CD14-positive monocyte (primary cell): ENCODE results near the gene DNAJC11. TPM values are rescaled to one million over a fixed set of nuclear protein-coding genes. Genes with fewer than 3 reads are reported as not detected.

ENCODE experiments used
- DNase-seq, 3 donors: peaks; one replicate each; pipeline ENCODE4 v3.0.0-alpha.2; 2011 to 2022
- H2AFZ ChIP-seq: 2 replicates; pipeline ENCODE4 v1.6.0; 2012; ENCODE audit warnings: mild to moderate bottlenecking, low read depth, low read length, inconsistent platforms; ENCODE audit not compliant: insufficient read depth, poor library complexity, severe bottlenecking
- H3K27ac ChIP-seq, 2 donors: 1 replicate in 1 of 2; 2 replicates in 1 of 2; pipeline ENCODE4 v1.5.1; 2012 to 2013; ENCODE audit warnings: low read length in 2 of 2, control low read depth in 1 of 2, inconsistent platforms in 1 of 2, low read depth in 1 of 2, mild to moderate bottlenecking in 1 of 2
- H3K27me3 ChIP-seq, 2 donors: one replicate each; pipeline versions ENCODE4 v1.6.0 to v1.6.1; 2011 to 2013; ENCODE audit warnings: low read length in 2 of 2; ENCODE audit not compliant: control insufficient read depth in 2 of 2, insufficient read depth in 2 of 2
- H3K36me3 ChIP-seq, 2 donors: replicated peaks in 1 of 2; 1 replicate in 1 of 2; 2 replicates in 1 of 2; pipeline versions ENCODE4 v1.5.1 to v1.6.1; 2012 to 2013; ENCODE audit warnings: low read length in 2 of 2, control low read depth in 1 of 2, inconsistent platforms in 1 of 2, mild to moderate bottlenecking in 1 of 2; ENCODE audit not compliant: insufficient read depth in 2 of 2, control insufficient read depth in 1 of 2
- H3K4me1 ChIP-seq, 2 donors: 1 replicate in 1 of 2; 2 replicates in 1 of 2; pipeline versions ENCODE4 v1.5.1 to v1.6.1; 2012 to 2013; ENCODE audit warnings: low read length in 2 of 2, control low read depth in 1 of 2, inconsistent platforms in 1 of 2, mild to moderate bottlenecking in 1 of 2, moderate library complexity in 1 of 2; ENCODE audit not compliant: insufficient read depth in 2 of 2, control insufficient read depth in 1 of 2
- H3K4me2 ChIP-seq: replicated peaks from 2 replicates; pipeline ENCODE3; 2012; ENCODE audit warnings: low read length, moderate library complexity, mild to moderate bottlenecking; ENCODE audit not compliant: poor library complexity, severe bottlenecking; ENCODE audit errors: extremely low read depth
- H3K4me3 ChIP-seq, 3 experiments: fragments of 200-600 bp in 1 of 3; sonication (generic) in 1 of 3; replicated peaks in 1 of 3; 1 replicate in 2 of 3; 2 replicates in 1 of 3; pipeline ENCODE4 v1.5.1; 2011 to 2013; ENCODE audit warnings: low read length in 3 of 3, mild to moderate bottlenecking in 3 of 3, control low read depth in 2 of 3, low read depth in 2 of 3, inconsistent platforms in 1 of 3, moderate library complexity in 1 of 3
- H3K79me2 ChIP-seq: 2 replicates; pipeline ENCODE4 v1.6.0; 2012; ENCODE audit warnings: mild to moderate bottlenecking, control low read depth, inconsistent platforms, low read length, moderate library complexity; ENCODE audit not compliant: insufficient read depth
- H3K9ac ChIP-seq: 2 replicates; pipeline ENCODE4 v1.6.0; 2017; ENCODE audit warnings: low read length, mild to moderate bottlenecking; ENCODE audit not compliant: insufficient read depth, poor library complexity, severe bottlenecking
- H3K9me3 ChIP-seq, 2 donors: replicated peaks in 1 of 2; 1 replicate in 1 of 2; 2 replicates in 1 of 2; pipeline versions ENCODE4 v1.5.1 to v1.6.1; 2012 to 2013; ENCODE audit warnings: low read length in 2 of 2, control low read depth in 1 of 2; ENCODE audit not compliant: control insufficient read depth in 1 of 2, insufficient read depth in 1 of 2
- H4K20me1 ChIP-seq: 2 replicates; pipeline ENCODE4 v1.6.0; 2012; ENCODE audit warnings: mild to moderate bottlenecking, low read length, control low read depth, moderate library complexity; ENCODE audit not compliant: insufficient read depth
- H3K27ac Mint-ChIP-seq, 7 donors: one replicate each; pipeline ENCODE4 v1.8.0; 2020; ENCODE audit warnings: mild to moderate bottlenecking in 7 of 7, mixed read lengths in 7 of 7, moderate library complexity in 6 of 7, inconsistent platforms in 2 of 7
- H3K27me3 Mint-ChIP-seq, 3 donors: one replicate each; pipeline ENCODE4 v1.8.0; 2021 to 2022; ENCODE audit warnings: low read depth in 3 of 3, mild to moderate bottlenecking in 3 of 3, mixed read lengths in 3 of 3, moderate library complexity in 3 of 3, inconsistent platforms in 1 of 3
- H3K36me3 Mint-ChIP-seq, 2 donors: one replicate each; pipeline ENCODE4 v1.8.0; 2020; ENCODE audit warnings: mixed read lengths in 2 of 2, inconsistent platforms in 1 of 2, mild to moderate bottlenecking in 1 of 2
- H3K4me1 Mint-ChIP-seq: one replicate; pipeline ENCODE4 v1.8.0; 2020; ENCODE audit warnings: mild to moderate bottlenecking, mixed read lengths
- H3K4me3 Mint-ChIP-seq, 2 donors: one replicate each; pipeline ENCODE4 v1.8.0; 2020; ENCODE audit warnings: mild to moderate bottlenecking in 2 of 2, mixed read lengths in 2 of 2, moderate library complexity in 1 of 2
- H3K9me3 Mint-ChIP-seq, 7 donors: one replicate each; pipeline ENCODE4 v1.8.0; 2020 to 2022; ENCODE audit warnings: mixed read lengths in 7 of 7, mild to moderate bottlenecking in 6 of 7, moderate library complexity in 6 of 7, inconsistent platforms in 2 of 7
- CTCF ChIP-seq: fragments of 200-600 bp; IDR thresholded peaks from one replicate; pipeline ENCODE4 v1.8.0; 2022; ENCODE audit warnings: antibody characterized with exemption, mild to moderate bottlenecking
- WGBS: methylation state at CpG from one replicate; pipeline ENCODE4 v1.1.5; 2013; ENCODE audit warnings: missing lambda C conversion rate; ENCODE audit not compliant: insufficient coverage; 5-methylcytosine and 5-hydroxymethylcytosine counted together
- intact Hi-C, 2 donors: fragments of 100-400 bp; cut with micrococcal nuclease; formaldehyde crosslinking; loops; one replicate each; pipeline versions ENCODE4 v1.15.0 to v1.15.1; 2023
- polyA plus RNA-seq, 3 donors: library from polyadenylated mRNA; depleted of rRNA in 1 of 3; unstranded in 2 of 3; stranded (reverse) in 1 of 3; fragments of 300-500 nt in 2 of 3; fragments of >200 nt in 1 of 3; fragmentation: Illumina TruSeq in 2 of 3; gene quantifications; 1 replicate in 2 of 3; 2 replicates in 1 of 3; pipeline ENCODE4 v1.2.3, GENCODE V29; 2012 to 2021

DNAJC11 gene
- polyA plus RNA-seq, 3 donors, result 9.7 to 19.9 (median 15.8) TPM

GRCh38 chr1:6690186-6690585 lies 11.4 kb downstream of the DNAJC11 start:
- no peak overlapping the region for H3K27ac Mint-ChIP-seq
- Histone ChIP-seq H3K27ac (no peak overlapping the region), H2AFZ (no peak overlapping the region), H3K4me3 (no peak overlapping the region), H3K27me3 (no peaks in the 10 kb centered on the region), H3K4me1 (no peaks in the 10 kb centered on the region), H4K20me1 (peaks cover 39% of the 10 kb centered on the region), H3K9ac (no peak overlapping the region), H3K36me3 (peaks cover 0 to 4% of the 10 kb centered on the region in 2 donors), H3K4me2 (no peak overlapping the region), H3K79me2 (peaks cover 37% of the 10 kb centered on the region), H3K9me3 (no peaks in the 10 kb centered on the region)
- 98% methylated on average over 4 of the region's 7 CpGs for WGBS
- no peak for TF ChIP-seq CTCF
- intact Hi-C loops, result no loop called here
- H3K4me3 Mint-ChIP-seq, result no peak overlapping the region
- no peaks in the 10 kb centered on the region for H3K27me3 Mint-ChIP-seq
- no peaks in the 10 kb centered on the region for H3K9me3 Mint-ChIP-seq
- H3K4me1 Mint-ChIP-seq, result no peaks in the 10 kb centered on the region
- H3K36me3 Mint-ChIP-seq, result peaks cover 8% of the 10 kb centered on the region in 2 donors
- no peak for DNase-seq

DNA sequence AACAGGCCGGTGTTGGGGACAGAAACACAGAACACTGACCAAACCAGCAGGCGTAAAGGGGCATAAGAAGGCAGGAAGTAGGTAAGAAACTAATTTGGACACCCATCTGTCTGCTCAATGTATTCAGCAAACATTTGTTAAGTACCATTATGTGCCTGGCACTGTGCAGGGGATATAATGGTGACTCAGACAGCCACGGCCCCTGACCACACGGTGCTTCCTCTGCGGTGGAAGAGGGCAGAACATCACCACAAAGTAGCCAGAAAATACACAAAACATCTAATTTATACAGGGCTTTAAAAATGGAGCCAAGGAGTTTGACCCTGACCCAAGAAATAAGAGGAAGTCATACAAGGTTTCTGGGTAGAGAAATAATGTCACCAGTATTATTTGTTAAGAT lies 12.9 kb downstream of the DNAJC11 start:
- Histone ChIP-seq H3K4me1 (no peaks in the 10 kb centered on the region), H2AFZ (no peak overlapping the region), H4K20me1 (peaks cover 31% of the 10 kb centered on the region), H3K27me3 (no peaks in the 10 kb centered on the region), H3K9ac (no peak overlapping the region), H3K27ac (no peak overlapping the region), H3K79me2 (peaks cover 29% of the 10 kb centered on the region), H3K4me2 (no peak overlapping the region), H3K4me3 (no peak overlapping the region), H3K9me3 (no peaks in the 10 kb centered on the region), H3K36me3 (peaks cover 0 to 4% of the 10 kb centered on the region in 2 donors)
- no peak overlapping the region for H3K4me3 Mint-ChIP-seq
- no peak overlapping the region for H3K27ac Mint-ChIP-seq
- H3K9me3 Mint-ChIP-seq, result no peaks in the 10 kb centered on the region
- 60% methylated on average over 2 of the region's 5 CpGs for WGBS
- no peak for DNase-seq
- no peaks in the 10 kb centered on the region for H3K27me3 Mint-ChIP-seq
- H3K36me3 Mint-ChIP-seq, result peaks cover 7 to 8% of the 10 kb centered on the region in 2 donors
- no peak for TF ChIP-seq CTCF
- intact Hi-C loops, result no loop called here
- H3K4me1 Mint-ChIP-seq, result no peaks in the 10 kb centered on the region
